GM23248 (cell line): ENCODE measurements around the gene GJC2. TPM values are rescaled to one million over a fixed set of nuclear protein-coding genes. Genes with fewer than 3 reads are reported as not detected.
A peak's percentile ranks its signal among the peaks of the same experiment; 100 is the strongest.

Experiments used
- DNase-seq: peaks from one replicate; pipeline ENCODE4 v3.0.0-alpha.2; 2015
- H2AFZ ChIP-seq: fragments of 200-600 bp; sonication (generic); 2 replicates; pipeline ENCODE4 v1.6.1; 2016; ENCODE audit warnings: antibody characterized with exemption
- H3F3A ChIP-seq: fragments of 200-600 bp; sonication (generic); 2 replicates; pipeline ENCODE4 v1.6.1; 2016; ENCODE audit warnings: mild to moderate bottlenecking, antibody characterized with exemption, mixed run types; ENCODE audit not compliant: insufficient read depth
- H3K27ac ChIP-seq: fragments of 200-600 bp; sonication (generic); 2 replicates; pipeline ENCODE4 v1.5.1; 2016; ENCODE audit warnings: mild to moderate bottlenecking
- H3K27me3 ChIP-seq: fragments of 200-600 bp; sonication (generic); replicated peaks from 2 replicates; pipeline ENCODE4 v1.6.1; 2016; ENCODE audit warnings: mild to moderate bottlenecking; ENCODE audit not compliant: insufficient read depth
- H3K36me3 ChIP-seq: fragments of 200-600 bp; sonication (generic); 2 replicates; pipeline ENCODE4 v1.6.1; 2016; ENCODE audit warnings: low read depth, mild to moderate bottlenecking
- H3K4me1 ChIP-seq: fragments of 200-600 bp; sonication (generic); 2 replicates; pipeline ENCODE4 v1.6.1; 2016; ENCODE audit warnings: mild to moderate bottlenecking; ENCODE audit not compliant: insufficient read depth
- H3K4me2 ChIP-seq: fragments of 200-600 bp; sonication (generic); one replicate; pipeline ENCODE4 v1.6.1; 2016; ENCODE audit warnings: mild to moderate bottlenecking; ENCODE audit not compliant: unreplicated experiment
- H3K4me3 ChIP-seq: fragments of 200-600 bp; sonication (generic); 2 replicates; pipeline ENCODE4 v1.5.1; 2016; ENCODE audit warnings: mild to moderate bottlenecking
- H3K79me2 ChIP-seq: fragments of 200-600 bp; sonication (generic); 2 replicates; pipeline ENCODE4 v1.6.1; 2016; ENCODE audit warnings: mild to moderate bottlenecking; ENCODE audit not compliant: insufficient read depth
- H3K9ac ChIP-seq: fragments of 200-600 bp; sonication (generic); 2 replicates; pipeline ENCODE4 v1.6.1; 2016; ENCODE audit warnings: mild to moderate bottlenecking
- H3K9me2 ChIP-seq: fragments of 200-600 bp; sonication (generic); 2 replicates; pipeline ENCODE4 v1.6.1; 2016; ENCODE audit warnings: mixed run types, mild to moderate bottlenecking, moderate library complexity; ENCODE audit not compliant: insufficient read depth
- H3K9me3 ChIP-seq: fragments of 200-600 bp; sonication (generic); one replicate; pipeline ENCODE4 v1.6.1; 2017; ENCODE audit warnings: low read depth
- H4K20me1 ChIP-seq: fragments of 200-600 bp; sonication (generic); 2 replicates; pipeline ENCODE4 v1.6.0; 2016; ENCODE audit not compliant: insufficient read depth
- EZH2 ChIP-seq: fragments of 200-600 bp; sonication (generic); IDR thresholded peaks from 2 replicates; pipeline ENCODE4 v1.6.1; 2018; ENCODE audit warnings: antibody characterized with exemption, mild to moderate bottlenecking; ENCODE audit not compliant: insufficient read depth, poor library complexity, severe bottlenecking
- EZH2phosphoT487 ChIP-seq: fragments of 200-600 bp; sonication (generic); IDR thresholded peaks from 2 replicates; pipeline ENCODE4 v1.6.1; 2018; ENCODE audit warnings: antibody characterized with exemption, moderate library complexity, mild to moderate bottlenecking, low read depth; ENCODE audit not compliant: insufficient read depth
- WGBS, 2 experiments: methylation state at CpG; one replicate each; pipeline ENCODE4 v1.1.6; 2015 to 2017; ENCODE audit warnings: low lambda C conversion rate in 2 of 2, low coverage in 1 of 2; ENCODE audit errors: missing lambda C conversion rate in 2 of 2; 5-methylcytosine and 5-hydroxymethylcytosine counted together
- in situ Hi-C: fragments of 300-500 bp; cut with MboI; formaldehyde crosslinking; loops from 2 replicates; pipeline ENCODE4 v1.15.0; 2020
- polyA plus RNA-seq: library from polyadenylated mRNA; unstranded; fragments of >200 nt; fragmentation: Nextera tagmentation; extraction: Ambion mirVana; gene quantifications from 2 replicates; pipeline ENCODE4 v1.2.1, GENCODE V29; 2016
- total RNA-seq: library from RNA; depleted of rRNA; stranded (reverse); fragments of >200 nt; shearing (Covaris generic); gene quantifications from 2 replicates; pipeline ENCODE4 v1.2.3, GENCODE V29; 2014

Gene GJC2
- total and polyA plus RNA-seq, 2 experiments from 2014 or later = 0.08 to 0.54 TPM

GRCh38 chr1:228161866-228162265 is 12.1 kb downstream of the GJC2 start:
- H3K9me2 ChIP-seq = no peaks in the 10 kb centered on the region
- TF ChIP-seq EZH2 = no peak
- no peak for TF ChIP-seq EZH2phosphoT487
- H3K36me3 ChIP-seq = no peaks in the 10 kb centered on the region
- peaks cover 26% of the 10 kb centered on the region for H3K4me1 ChIP-seq
- no peak overlapping the region for H3K4me3 ChIP-seq
- H3K27ac ChIP-seq = no peak overlapping the region
- peaks cover 7% of the 10 kb centered on the region for H3K79me2 ChIP-seq
- no peak overlapping the region for H3K9ac ChIP-seq
- no peaks in the 10 kb centered on the region for H4K20me1 ChIP-seq
- no peak overlapping the region for H3K4me2 ChIP-seq
- no peaks in the 10 kb centered on the region for H3F3A ChIP-seq
- in situ Hi-C loops = no loop called here
- no peaks in the 10 kb centered on the region for H3K9me3 ChIP-seq
- DNase-seq = no peak
- 63 to 64% methylated on average over 9 of the region's 9 CpGs for WGBS, 2 experiments
- no peaks in the 10 kb centered on the region for H3K27me3 ChIP-seq
- no peak overlapping the region for H2AFZ ChIP-seq

GRCh38 chr1:228162286-228163006 is 12.7 kb downstream of the GJC2 start:
- in situ Hi-C loops = no loop called here
- no peak overlapping the region; the same call in 1 of the 2 replicates for H3K9ac ChIP-seq
- no peak overlapping the region for H3K27ac ChIP-seq

GRCh38 chr1:228163007-228163753 is 13.4 kb downstream of the GJC2 start:
- no peak overlapping the region; the same call in 1 of the 2 replicates for H3K9ac ChIP-seq
- 0 out of 2 replicates have a peak overlapping the region, but pooled peaks have one; percentile 7 for H2AFZ ChIP-seq
- WGBS, 2 experiments = 68 to 71% methylated on average over 27 to 29 of the region's 30 CpGs
- H4K20me1 ChIP-seq = no peaks in the 10 kb centered on the region
- DNase-seq = peak; percentile 52
- no peaks in the 10 kb centered on the region for H3K9me3 ChIP-seq
- no peak for TF ChIP-seq EZH2phosphoT487
- TF ChIP-seq EZH2 = no peak
- H3K4me3 ChIP-seq = no peak overlapping the region
- no peaks in the 10 kb centered on the region for H3K27me3 ChIP-seq
- no peaks in the 10 kb centered on the region for H3K9me2 ChIP-seq
- peaks cover 20% of the 10 kb centered on the region for H3K79me2 ChIP-seq
- H3K27ac ChIP-seq = no peak overlapping the region
- in situ Hi-C loops = no loop called here
- no peaks in the 10 kb centered on the region for H3F3A ChIP-seq
- peaks cover 29% of the 10 kb centered on the region for H3K4me1 ChIP-seq
- H3K36me3 ChIP-seq = no peaks in the 10 kb centered on the region
- H3K4me2 ChIP-seq = no peak overlapping the region

More at GRCh38 chr1:228162286-228163006, 12.7 kb downstream of the GJC2 start:
- no peak overlapping the region for H3K4me2 ChIP-seq
- H3F3A ChIP-seq = no peaks in the 10 kb centered on the region
- H2AFZ ChIP-seq = 0 out of 2 replicates have a peak overlapping the region, but pooled peaks have one; percentile 7
- WGBS, 2 experiments = 44% methylated on average over 14 of the region's 14 CpGs
- no peaks in the 10 kb centered on the region for H3K27me3 ChIP-seq
- no peaks in the 10 kb centered on the region for H4K20me1 ChIP-seq
- peak; percentile 41 for DNase-seq
- TF ChIP-seq EZH2phosphoT487 = no peak
- TF ChIP-seq EZH2 = no peak
- peaks cover 13% of the 10 kb centered on the region for H3K79me2 ChIP-seq
- H3K4me1 ChIP-seq = peaks cover 29% of the 10 kb centered on the region
- no peaks in the 10 kb centered on the region for H3K36me3 ChIP-seq
- no peaks in the 10 kb centered on the region for H3K9me2 ChIP-seq
- no peaks in the 10 kb centered on the region for H3K9me3 ChIP-seq
- H3K4me3 ChIP-seq = no peak overlapping the region

- Histone ChIP-seq H4K20me1 (no peaks in the 10 kb centered on the region), H3K4me3 (no peak overlapping the region), H3F3A (no peaks in the 10 kb centered on the region), H3K9me3 (no peaks in the 10 kb centered on the region), H3K9ac (no peak overlapping the region), H3K4me1 (peaks cover 29% of the 10 kb centered on the region), H3K79me2 (peaks cover 28% of the 10 kb centered on the region), H3K9me2 (no peaks in the 10 kb centered on the region), H3K36me3 (no peaks in the 10 kb centered on the region), H3K27ac (no peak overlapping the region), H3K27me3 (no peaks in the 10 kb centered on the region), H2AFZ (no peak overlapping the region), H3K4me2 (no peak overlapping the region)
- no peak for TF ChIP-seq EZH2
- TF ChIP-seq EZH2phosphoT487 = no peak
- DNase-seq = no peak
- WGBS, 2 experiments = 92 to 95% methylated on average over 10 of the region's 10 CpGs
- in situ Hi-C loops = no loop called here
Measured at GRCh38 chr1:228163776-228164519, 14.2 kb downstream of the GJC2 start.
